Body of pancreas (tissue), 4 donors: ENCODE measurements around the gene SIM1.

Source experiments
- POLR2A ChIP-seq, 3 donors: fragments of 450-650 bp; IDR thresholded peaks; one replicate each; pipeline ENCODE4 v1.6.1; 2016; ENCODE audit warnings: antibody characterized with exemption in 3 of 3, mild to moderate bottlenecking in 2 of 3
- TF ChIP-seq, protein P1 (sequence below), 7 experiments: fragments of 450-650 bp in 4 of 7; fragments of 200-600 bp in 3 of 7; sonication (generic) in 3 of 7; IDR thresholded peaks; one replicate each; pipeline ENCODE4 v1.5.1; 2016 to 2019; ENCODE audit warnings: antibody characterized with exemption in 7 of 7

DNA sequence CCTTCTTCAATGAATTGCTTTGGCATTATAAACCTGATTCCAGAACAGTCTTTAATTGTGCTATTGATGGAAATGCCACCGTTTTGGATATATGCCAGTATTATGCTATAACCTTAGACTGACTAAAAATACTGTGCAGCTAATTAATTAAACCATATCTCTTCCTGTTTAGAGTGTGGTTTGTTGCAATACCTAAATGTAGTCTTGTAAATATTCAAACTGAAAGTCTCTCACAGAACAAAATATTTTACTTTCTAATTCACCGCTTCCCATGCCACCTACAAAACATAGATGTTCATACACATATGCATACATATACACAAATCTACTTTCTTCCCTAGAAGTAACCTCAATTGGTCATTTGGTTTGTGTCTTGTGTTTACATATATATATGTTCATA is 126.6 kb downstream of the SIM1 start:
- TF ChIP-seq, protein P1, sequence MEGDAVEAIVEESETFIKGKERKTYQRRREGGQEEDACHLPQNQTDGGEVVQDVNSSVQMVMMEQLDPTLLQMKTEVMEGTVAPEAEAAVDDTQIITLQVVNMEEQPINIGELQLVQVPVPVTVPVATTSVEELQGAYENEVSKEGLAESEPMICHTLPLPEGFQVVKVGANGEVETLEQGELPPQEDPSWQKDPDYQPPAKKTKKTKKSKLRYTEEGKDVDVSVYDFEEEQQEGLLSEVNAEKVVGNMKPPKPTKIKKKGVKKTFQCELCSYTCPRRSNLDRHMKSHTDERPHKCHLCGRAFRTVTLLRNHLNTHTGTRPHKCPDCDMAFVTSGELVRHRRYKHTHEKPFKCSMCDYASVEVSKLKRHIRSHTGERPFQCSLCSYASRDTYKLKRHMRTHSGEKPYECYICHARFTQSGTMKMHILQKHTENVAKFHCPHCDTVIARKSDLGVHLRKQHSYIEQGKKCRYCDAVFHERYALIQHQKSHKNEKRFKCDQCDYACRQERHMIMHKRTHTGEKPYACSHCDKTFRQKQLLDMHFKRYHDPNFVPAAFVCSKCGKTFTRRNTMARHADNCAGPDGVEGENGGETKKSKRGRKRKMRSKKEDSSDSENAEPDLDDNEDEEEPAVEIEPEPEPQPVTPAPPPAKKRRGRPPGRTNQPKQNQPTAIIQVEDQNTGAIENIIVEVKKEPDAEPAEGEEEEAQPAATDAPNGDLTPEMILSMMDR (IDR thresholded peaks at IDR 0.05) = no peak
- TF ChIP-seq POLR2A (IDR thresholded peaks at IDR 0.05) = no peak
